AG08395 (cell line): Measurements from ENCODE around the gene GOSR1.
A peak's percentile ranks its signal among the peaks of the same experiment; 100 is the strongest.
"Not testable (repeated sequence)": the region's sequence is repeated elsewhere in the genome, so short reads cannot be mapped to it uniquely, and the experiment has no call there.

Experiments
- DNase-seq: peaks from one replicate; pipeline ENCODE4 v3.0.0; 2012; ENCODE audit warnings: mixed read lengths, low spot score

GOSR1 gene

DNA sequence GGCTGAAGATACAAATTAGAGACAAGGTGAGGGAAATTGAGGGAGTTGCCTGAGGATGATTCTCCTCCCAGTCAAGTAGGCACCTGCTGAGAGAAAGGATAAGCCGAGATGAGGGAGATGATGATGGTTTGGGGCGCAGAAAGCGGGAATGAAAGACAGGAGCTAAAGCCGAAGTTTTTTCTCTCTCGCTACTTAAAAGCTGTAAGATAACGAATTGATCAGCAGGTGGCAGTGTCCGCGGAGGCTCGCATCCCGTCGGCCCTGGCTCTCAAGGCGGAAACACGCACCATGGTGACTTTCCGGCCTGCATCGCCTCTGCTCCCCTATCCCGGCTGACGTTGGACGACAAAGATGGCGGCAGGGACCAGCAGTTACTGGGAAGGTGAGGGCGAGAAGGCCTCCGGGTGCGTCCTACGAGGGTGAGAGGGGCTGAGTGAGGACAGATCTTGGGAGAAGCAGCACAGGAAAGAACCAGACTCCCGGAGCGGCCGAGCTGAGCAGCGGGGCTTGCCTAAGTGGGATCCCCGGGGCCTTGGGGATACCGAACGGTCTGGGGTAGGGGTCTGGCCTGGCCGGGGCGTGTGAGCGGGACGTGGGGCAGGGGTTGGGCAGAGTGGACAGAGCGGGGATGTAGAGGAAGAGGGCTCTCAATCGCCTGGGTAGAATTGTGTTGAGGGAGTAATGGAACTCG is at the start of gene GOSR1:
Gene GOSR1, plus strand, starts transcription at position 326 of the 691 bp plus-strand sequence. Its CDS starts 26 bp downstream, at position 352.
- DNase-seq: peak; percentile 93

DNA sequence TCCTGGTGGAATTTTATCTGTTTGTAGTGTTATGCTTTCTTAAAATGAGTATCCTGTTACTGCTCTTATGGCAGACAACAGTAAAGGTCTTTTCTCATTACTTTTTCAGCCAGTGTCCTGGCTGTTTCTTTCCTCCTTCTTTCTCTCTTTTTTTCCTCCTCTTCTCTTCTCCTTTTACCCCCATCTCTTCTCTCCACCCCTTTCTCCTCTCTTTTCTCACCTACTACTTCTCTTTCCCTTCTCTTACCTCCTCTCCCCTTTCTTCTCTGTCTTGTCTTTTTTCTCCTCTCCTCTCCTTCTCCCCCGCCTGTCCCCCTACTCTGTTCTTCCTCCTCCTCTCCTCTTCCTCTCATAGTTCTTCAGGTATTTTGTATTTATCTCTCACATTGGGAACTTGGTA is 49.6 kb upstream of the GOSR1 start:
- no peak for DNase-seq

DNA sequence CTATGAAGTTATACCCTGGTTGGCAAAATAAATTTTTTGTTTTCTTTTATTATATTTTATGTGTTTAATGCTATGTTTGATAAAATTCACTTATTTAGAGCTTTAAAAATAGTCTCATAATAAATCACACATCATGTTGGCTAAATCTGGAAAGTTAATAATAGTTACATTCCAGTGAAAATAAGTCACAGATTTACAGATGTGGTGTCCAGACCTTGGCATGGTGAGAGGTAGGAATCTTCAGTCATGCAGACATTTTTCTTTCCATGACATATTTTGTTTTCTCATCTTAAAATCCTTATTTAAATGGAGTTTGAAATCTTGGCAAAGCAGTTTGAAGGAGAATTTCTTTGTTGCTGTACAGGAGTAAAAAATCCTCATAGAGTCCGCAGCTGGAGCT is 48.1 kb upstream of the GOSR1 start:
- DNase-seq: peak; percentile 79

DNA sequence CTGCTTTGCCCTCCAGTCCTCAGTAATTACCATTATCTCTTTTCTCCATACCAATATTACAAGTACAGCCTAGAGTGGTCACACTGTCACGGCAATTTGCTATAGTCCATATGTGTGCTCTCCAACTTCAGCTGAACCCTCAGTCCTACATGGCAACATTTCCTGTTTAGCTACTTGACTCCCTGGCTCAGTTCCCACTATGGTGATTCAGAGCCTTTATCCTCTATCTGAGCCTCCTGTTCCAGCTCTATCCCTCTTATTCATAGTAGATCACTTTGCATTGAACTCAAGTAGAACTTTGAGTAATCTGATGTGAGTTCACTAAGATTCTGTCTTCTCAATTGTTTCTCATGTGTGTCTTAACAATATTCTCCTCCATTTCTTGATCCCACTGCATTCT is 43.7 kb upstream of the GOSR1 start:
- DNase-seq: peak; percentile 69

DNA sequence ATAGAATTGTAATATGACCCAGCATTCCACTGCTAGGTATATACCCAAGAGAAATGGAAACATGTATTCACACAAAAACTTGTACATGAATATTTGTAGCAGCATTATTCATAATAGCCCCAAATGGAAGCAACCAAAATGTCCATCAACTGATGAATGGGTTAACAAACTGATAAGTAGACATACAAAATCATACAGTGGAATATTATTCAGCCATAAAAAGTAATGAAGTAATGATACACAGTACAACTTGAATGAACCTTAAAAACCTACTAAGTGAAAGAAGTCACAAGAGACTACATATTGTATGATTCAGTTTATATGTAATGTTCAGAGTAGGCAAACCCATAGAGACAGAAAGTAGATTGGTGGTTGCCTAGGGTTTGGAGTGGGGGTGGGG is 40.5 kb upstream of the GOSR1 start:
- no peak for DNase-seq

DNA sequence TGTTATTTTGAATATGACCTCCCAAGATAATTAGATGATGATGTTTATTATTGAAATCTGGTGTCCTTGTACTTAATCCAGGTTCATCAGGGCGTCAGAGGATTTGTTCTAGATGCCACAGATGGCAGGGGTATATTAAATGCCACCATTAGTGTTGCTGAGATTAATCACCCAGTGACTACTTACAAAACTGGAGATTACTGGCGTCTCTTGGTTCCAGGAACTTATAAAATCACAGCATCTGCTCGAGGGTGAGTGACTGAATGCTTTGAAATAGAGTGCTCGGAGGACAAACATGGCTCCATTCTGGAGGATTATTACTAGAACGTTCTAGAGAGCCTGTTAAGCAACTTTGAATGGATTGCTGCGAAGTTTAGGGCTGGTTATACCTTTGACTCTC is 33.5 kb upstream of the GOSR1 start:
- DNase-seq: no peak

DNA sequence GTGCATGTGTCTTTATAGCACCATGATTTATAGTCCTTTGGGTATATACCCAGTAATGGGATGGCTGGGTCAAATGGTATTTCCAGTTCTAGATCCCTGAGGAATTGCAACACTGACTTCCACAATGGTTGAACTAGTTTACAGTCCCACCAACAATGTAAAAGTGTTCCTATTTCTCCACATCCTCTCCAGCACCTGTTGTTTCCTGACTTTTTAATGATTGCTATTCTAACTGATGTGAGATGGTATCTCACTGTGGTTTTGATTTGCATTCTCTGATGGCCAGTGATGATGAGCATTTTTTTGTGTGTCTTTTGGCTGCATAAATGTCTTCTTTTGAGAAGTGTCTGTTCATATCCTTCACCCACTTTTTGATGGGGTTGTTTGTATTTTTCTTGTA is 30.6 kb upstream of the GOSR1 start:
- not testable (repeated sequence) for DNase-seq

DNA sequence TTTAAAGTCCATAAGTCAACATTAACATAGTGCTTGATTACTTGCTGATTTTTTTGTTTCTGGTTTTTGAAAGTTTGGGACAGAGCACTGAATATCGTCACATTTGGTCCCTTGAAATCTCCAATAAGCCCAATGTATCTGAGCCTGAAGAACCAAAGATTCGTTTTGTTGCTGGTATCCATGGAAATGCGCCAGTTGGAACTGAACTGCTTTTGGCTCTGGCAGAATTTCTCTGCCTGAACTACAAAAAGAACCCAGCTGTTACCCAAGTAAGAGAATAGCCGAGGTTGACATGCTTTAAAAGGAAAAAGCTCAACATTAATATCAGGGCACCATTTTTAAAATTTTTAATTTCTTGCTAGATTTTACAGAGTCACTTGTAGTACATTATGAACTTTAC is 27.7 kb upstream of the GOSR1 start:
- DNase-seq: peak; percentile 19

DNA sequence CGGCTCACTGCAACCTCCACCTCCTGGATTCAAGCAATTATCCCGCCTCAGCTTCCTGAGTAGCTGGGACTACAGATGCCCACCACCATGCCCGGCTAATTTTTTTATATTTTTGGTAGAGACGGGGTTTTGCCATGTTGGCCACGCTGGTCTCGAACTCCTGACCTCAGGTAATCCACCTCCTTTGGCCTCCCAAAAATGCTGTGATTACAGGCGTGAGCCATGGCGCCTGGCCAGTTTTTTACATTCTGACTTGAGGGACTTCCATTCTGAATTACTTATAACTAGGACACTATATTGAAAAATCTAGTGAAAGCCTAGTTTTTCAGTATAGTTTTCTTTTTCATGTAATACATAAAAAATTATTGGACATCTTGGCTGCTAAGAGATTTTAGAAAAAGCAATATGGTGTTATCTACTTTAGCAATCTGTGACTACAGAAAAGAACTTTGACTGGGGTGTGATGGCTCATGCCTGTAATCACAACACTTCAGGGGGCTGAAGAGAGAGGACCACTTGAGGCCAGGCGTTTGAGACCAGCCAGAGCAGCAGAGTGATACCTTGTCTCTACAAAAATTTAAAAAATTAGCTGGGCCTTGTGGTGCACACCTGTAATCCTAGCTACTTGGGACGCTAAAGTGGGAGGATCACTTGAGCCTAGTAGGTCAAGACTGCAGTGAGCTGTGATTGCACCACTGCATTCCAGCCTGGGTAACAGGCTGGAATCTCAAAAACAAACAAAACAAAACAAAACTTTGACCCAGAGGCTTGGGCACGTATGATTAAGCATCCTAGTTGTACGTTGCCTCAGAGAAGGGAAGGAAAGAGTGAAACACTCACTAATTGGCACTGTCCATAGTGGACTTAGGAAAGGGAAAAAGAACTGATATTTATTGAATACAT is 26.8 kb upstream of the GOSR1 start:
- DNase-seq: no peak

DNA sequence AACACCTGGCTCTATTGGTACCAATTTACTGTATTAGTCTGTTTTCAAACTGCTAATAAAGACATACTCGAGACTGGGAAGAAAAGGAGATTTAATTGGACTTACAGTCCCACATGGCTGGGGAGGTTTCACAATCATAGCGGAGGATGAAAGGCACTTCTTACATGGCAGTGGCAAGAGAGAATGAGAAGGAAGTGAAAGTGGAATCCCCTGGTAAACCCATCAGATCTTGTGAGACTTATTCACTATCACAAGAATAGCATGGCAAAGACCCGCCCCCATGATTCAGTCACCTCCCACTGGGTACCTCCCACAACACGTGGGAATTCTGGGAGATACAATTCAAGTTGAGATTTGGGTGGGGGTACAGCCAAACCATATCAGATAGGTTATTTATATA is 22.6 kb upstream of the GOSR1 start:
- no peak for DNase-seq

DNA sequence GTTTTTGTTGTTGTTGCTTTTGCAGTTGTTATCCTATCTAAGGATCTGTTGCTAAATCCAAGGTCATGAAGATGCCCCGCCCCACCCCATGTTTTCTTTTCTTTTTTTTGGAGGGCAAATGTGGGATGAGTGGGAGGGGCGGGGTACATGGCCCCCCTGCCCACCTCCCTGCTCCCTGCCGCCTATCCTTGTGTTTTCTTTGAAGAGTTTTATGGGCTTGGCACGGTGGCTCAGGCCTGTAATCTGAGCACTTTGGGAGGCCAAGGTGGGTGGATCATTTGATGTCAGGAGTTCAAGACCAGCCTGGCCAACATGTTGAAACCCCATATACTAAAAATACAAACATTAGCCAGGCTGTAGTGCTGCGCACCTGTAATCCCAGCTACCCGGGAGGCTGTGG is 18.8 kb upstream of the GOSR1 start:
- no peak for DNase-seq

DNA sequence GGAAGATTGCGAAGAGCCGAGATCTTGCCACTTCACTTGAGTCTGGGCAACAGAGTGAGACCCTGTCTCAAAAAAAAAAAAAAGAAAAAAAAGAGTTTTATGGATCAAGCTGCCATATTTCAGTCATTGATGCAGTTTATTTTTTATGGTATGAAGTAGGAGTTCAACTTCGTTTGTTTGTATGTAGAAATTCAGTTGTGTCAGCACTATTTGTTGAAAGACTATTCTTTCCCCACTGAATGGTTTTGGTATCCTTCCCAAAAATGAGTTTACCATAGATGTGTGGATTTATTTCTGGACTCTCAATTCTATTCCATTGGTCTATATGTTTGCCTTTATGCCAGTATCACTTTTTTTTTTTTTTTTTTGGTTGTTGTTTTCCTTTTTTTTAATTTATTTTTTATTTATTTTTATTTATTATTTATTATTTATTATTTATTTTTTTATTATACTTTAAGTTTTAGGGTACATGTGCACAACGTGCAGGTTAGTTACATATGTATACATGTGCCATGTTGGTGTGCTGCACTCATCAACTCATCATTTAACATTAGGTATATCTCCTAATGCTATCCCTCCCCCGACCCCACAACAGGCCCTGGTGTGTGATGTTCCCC is 18.3 kb upstream of the GOSR1 start:
- DNase-seq: not testable (repeated sequence)

DNA sequence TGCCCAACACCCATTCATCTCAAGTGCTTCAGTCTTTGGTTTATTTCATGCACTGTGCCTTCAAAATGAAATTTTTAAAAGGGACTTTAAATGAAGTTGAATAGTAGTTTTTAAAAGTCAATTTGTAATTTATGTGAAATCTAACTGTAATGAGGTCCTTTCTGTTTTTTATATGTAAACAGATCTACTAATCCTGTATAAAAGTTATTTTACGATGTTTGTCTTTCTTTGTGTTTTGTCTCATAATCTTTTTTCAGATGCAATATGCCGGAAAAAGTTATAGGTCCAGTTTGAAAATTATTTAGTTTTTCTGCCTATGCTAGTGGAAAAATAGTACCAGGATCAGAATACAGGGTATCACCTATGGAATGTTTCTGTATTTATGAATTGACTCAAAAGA is 8.7 kb upstream of the GOSR1 start:
- DNase-seq: no peak

DNA sequence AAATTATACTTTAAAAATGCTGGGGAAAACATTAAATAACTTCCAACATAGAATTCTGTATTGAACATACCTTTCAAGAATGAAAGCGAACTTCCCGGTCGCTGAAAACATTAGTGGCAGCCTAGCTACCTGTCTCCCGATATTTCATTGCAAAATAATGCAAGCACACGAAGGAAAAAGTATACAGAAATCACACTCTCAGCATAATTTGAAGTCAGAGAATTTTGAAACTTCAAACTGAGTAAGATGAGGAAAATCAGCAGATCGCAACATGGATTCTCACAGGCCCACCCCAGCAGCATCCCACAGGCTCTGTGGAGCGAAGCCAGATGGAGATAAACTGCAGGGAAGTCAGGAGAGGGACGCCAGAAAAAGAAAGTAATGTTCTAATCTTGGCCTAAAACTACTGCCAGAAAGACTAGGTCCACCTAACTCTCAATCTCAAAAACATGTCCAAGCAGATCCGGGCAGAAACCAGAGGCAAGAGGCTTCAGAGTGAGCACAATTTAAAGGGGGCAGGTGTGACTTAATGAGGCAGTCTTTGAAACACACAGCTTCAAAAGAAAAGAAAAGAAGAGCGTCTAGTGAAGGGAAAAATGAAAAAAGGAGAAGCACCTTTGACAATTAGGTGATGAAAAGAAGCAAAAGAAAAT is 4.8 kb upstream of the GOSR1 start:
- no peak for DNase-seq

DNA sequence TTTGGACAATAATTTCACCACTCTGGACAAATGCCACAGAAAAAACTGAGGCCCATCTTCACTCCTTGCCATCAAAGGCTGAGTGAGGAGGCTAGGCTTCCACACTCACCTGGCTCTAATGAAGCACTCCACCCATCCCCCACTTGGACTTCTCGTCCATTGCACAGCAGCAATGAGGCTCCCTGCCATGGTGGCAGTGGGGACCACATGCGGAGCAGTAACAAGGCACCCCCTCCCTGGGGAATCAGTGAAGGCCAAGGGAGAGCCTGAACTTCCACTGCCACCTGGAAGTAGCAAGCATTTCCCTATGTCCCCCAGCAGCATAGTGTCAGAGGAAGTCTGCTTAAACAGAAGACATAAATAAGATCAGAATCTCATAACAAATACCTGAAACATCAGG is 2.0 kb upstream of the GOSR1 start:
- no peak for DNase-seq

DNA sequence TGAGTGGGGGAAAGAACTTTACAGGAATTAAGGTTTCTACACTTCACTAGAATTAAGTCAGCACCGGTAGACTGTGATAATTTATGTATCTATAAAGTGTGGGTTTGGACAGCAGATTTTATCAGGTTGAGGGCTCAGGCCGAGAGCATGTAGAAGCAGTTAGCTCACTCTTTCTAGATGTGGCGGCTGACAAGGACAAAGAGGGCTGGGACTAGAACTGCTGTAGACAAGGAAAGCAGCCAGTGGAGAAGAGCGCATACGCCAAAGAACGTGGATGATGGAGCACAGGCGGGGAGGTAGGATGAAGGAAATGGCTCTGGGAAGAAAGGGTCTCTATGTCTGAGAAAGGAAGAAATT is 504 bp upstream of the GOSR1 start:
- DNase-seq: no peak

DNA sequence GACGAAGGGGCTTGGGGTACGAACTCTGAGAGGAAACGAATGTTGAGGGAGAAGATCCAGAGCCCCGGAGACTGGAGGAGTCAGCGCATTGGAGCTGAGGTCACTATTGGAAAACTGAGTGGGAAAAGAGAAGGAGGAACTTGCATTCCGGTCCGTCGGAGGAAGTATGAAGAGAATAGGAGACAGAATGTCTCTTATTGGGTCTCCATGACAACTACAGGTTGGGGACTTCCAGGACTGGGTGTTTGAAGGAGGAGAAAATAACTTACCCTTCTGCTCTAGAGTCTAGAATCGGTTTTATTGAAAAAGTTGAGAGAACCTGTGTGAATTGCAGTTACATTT is 537 bp downstream of the GOSR1 start:
- peak; percentile 32 for DNase-seq

DNA sequence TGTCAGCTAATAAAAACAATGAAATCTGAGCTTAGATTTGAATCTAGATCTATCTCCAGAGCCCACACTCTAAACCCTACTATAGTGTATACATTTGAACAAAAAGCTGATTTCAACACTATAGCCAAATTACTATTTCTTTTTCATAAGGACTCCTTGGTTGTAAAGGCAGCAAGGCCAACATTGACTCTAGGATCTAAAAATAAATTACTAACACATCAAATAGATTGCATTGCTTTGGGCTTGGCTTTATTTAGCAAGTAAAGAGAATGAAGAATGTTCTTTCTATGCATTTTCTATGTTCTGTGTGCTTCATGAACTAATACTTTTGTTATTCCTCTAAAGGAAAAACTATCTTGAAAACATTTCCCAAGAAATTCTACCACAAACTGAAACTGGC is 5.3 kb downstream of the GOSR1 start:
- DNase-seq: no peak

DNA sequence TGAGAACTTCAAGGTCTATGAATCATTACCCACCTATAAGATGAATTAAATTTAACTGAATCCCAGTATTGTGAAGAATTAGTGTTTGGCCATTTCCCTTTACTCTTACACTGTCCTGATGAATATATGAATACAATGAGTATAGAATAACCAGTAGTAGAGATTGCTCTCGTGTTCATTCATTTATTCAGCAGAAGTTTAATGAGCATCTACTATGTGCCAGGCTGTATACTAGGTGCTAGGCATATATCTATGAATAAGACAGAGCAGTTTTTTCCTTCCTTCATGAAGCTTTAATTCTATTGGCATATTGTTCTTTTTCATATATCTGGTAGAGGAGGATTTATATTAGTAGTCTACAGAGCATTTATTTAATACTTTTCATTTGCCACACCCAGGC is 6.0 kb downstream of the GOSR1 start:
- DNase-seq: no peak

DNA sequence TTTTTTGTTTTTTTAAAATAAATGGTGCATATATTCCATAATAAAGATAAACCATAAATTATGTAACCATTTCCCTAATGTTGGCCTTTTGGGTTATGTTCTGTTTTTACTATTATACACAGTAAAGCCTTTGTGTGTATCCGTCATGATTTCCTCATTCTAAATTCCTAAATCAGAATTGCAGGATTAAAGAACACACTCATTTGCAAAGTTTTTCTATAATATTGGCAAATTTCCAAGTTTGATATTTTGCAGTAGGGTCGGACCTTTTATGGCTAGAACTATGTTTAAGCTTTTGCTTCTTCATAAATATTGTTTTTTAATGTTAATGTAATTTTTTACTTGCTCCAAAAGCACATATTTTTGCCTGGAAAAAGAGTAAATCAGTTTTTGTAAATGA is 16.6 kb downstream of the GOSR1 start:
- no peak for DNase-seq

DNA sequence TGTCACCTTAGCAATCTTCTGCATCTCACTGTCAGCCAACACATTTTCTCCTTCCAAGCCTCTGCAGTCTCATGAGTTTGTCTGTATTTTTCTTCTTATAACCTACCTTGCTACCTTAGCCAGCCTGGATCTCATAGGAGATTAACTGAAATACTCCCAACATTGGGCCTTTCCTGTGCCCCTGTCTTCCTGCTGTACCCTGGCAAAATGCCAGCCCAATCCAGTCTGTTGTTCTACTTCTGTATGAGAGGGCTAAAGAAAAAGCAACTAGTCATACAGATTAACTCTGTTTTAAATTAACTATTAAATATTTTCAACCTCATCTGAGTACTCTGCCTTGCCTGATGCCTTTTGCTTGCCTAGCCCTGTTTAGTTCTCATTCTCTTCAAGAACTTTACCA is 18.4 kb downstream of the GOSR1 start:
- DNase-seq: no peak

DNA sequence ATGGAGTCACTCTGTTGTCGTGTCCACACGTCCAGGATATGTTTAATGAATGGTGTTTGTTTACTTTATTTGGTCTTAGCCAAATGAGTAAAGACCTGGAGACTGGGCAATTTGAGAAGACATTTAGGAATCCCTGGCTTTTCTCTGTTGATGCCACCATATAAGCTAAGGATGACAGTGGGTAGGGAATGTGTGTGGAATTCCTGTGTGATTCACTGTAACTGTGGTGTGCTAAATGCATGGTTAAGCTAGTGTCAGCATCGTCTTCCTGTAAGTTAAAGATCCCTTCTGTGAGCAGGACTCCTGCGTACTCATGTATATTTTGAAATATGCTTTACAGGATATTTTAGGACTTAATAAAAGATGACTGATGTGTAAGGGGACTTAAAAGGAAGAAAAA is 26.4 kb downstream of the GOSR1 start:
- DNase-seq: no peak
